CD4-positive, alpha-beta T cell treated with Interferon gamma for 1 hour (primary cell): ENCODE results near the gene CCDC40.
A peak's percentile ranks its signal among the peaks of the same experiment; 100 is the strongest.
"Not testable (repeated sequence)": the region's sequence is repeated elsewhere in the genome, so short reads cannot be mapped to it uniquely, and the experiment has no call there.

Experiments used
- DNase-seq: peaks from one replicate; pipeline ENCODE4 v3.0.0-alpha.2; 2020

The CCDC40 gene

GRCh38 chr17:80086081-80086480 is 49.6 kb downstream of the CCDC40 start:
- no peak for DNase-seq

- DNase-seq = no peak
These were observed 50.2 kb downstream of the CCDC40 start for GRCh38 chr17:80086616-80087015.

GRCh38 chr17:80087346-80088265 is 51.2 kb downstream of the CCDC40 start:
- DNase-seq = no peak

- DNase-seq = no peak
These were observed 53.3 kb downstream of the CCDC40 start for GRCh38 chr17:80089762-80090161.

- DNase-seq = not testable (repeated sequence)
These were observed 53.7 kb downstream of the CCDC40 start for GRCh38 chr17:80090164-80090563.

- no peak for DNase-seq
These were observed 54.9 kb downstream of the CCDC40 start for GRCh38 chr17:80091376-80091775.

GRCh38 chr17:80092959-80093358 is 56.5 kb downstream of the CCDC40 start:
- peak; percentile 49 for DNase-seq

- DNase-seq = no peak
These were observed 58.8 kb downstream of the CCDC40 start for GRCh38 chr17:80095038-80095843.

- no peak for DNase-seq
These were observed 59.5 kb downstream of the CCDC40 start for GRCh38 chr17:80095844-80096475.

- no peak for DNase-seq
These were observed 60.1 kb downstream of the CCDC40 start for GRCh38 chr17:80096561-80097021.

- no peak for DNase-seq
These were observed 60.7 kb downstream of the CCDC40 start for GRCh38 chr17:80097127-80097621.

- DNase-seq = no peak
These were observed 61.6 kb downstream of the CCDC40 start for GRCh38 chr17:80097844-80098691.

GRCh38 chr17:80099291-80100034 is 63.0 kb downstream of the CCDC40 start:
- no peak for DNase-seq

GRCh38 chr17:80100035-80100323 is 63.5 kb downstream of the CCDC40 start:
- no peak for DNase-seq

GRCh38 chr17:80101011-80101945 is 64.8 kb downstream of the CCDC40 start, which contains the start of gene GAA:
GAA (plus strand) TSS chr17:80101581; CDS start chr17:80104587, 3,006 bp downstream.
- DNase-seq = peak; percentile 86

- peak; percentile 32 for DNase-seq
These were observed 65.7 kb downstream of the CCDC40 start for GRCh38 chr17:80101946-80102663.

- no peak for DNase-seq
These were observed 66.4 kb downstream of the CCDC40 start for GRCh38 chr17:80102664-80103448.

- DNase-seq = no peak
These were observed 67.1 kb downstream of the CCDC40 start for GRCh38 chr17:80103449-80104085.
